PFSK-1 (cell line): ENCODE results near the gene SNUPN.

Source experiments
- TAF1 ChIP-seq: IDR thresholded peaks from 2 replicates; pipeline ENCODE4 v1.6.1; 2012; ENCODE audit warnings: low read length, control low read depth, borderline replicate concordance; ENCODE audit not compliant: insufficient read depth
- TF ChIP-seq, protein P1 (sequence below), 2 experiments: IDR thresholded peaks; 2 replicates each; pipeline versions ENCODE4 v1.6.1 to v1.8.0; 2011 to 2012; ENCODE audit warnings: low read depth in 2 of 2, low read length in 2 of 2, control low read depth in 1 of 2, inconsistent platforms in 1 of 2, mild to moderate bottlenecking in 1 of 2, moderate library complexity in 1 of 2; ENCODE audit not compliant: insufficient read depth in 1 of 2

DNA sequence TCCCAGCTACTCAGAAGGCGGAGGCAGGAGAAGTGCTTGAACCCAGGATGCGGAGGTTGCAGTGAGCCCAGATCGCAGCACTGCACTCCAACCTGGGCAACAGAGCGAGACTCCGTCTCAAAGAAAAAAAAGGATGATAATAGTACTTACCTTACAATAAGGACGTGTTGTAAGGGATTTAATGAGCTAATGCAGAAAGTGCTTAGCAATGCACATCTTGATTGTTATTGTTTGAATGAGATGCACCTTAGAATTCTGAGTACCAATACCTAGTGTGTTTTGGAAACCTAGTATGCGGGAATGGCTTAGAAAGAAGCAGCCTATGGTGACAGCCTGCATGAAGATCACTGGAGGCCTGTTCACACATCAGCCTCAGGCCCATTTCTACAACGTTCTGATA, 19.5 kb downstream of the SNUPN start:
- TF ChIP-seq TAF1 = no peak
- TF ChIP-seq, protein P1, sequence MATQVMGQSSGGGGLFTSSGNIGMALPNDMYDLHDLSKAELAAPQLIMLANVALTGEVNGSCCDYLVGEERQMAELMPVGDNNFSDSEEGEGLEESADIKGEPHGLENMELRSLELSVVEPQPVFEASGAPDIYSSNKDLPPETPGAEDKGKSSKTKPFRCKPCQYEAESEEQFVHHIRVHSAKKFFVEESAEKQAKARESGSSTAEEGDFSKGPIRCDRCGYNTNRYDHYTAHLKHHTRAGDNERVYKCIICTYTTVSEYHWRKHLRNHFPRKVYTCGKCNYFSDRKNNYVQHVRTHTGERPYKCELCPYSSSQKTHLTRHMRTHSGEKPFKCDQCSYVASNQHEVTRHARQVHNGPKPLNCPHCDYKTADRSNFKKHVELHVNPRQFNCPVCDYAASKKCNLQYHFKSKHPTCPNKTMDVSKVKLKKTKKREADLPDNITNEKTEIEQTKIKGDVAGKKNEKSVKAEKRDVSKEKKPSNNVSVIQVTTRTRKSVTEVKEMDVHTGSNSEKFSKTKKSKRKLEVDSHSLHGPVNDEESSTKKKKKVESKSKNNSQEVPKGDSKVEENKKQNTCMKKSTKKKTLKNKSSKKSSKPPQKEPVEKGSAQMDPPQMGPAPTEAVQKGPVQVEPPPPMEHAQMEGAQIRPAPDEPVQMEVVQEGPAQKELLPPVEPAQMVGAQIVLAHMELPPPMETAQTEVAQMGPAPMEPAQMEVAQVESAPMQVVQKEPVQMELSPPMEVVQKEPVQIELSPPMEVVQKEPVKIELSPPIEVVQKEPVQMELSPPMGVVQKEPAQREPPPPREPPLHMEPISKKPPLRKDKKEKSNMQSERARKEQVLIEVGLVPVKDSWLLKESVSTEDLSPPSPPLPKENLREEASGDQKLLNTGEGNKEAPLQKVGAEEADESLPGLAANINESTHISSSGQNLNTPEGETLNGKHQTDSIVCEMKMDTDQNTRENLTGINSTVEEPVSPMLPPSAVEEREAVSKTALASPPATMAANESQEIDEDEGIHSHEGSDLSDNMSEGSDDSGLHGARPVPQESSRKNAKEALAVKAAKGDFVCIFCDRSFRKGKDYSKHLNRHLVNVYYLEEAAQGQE (IDR thresholded peaks at IDR 0.05; ENCODE audit: insufficient read depth in 1 of 2, low read depth in 2 of 2, low read length in 2 of 2) = no peak
